ENCODE data around the gene KMT2A. TPM values are rescaled to one million over a fixed set of nuclear protein-coding genes. Genes with fewer than 3 reads are reported as not detected.

The KMT2A gene
- total and polyA plus RNA-seq, 10 of the 15 experiments (the other 5 are each of a cell fraction or from before 2014, with no cell fraction given): 6.1 to 56.9 (median 25.4) TPM

- Histone ChIP-seq H3K4me2 (ENCODE audit: control insufficient read depth, insufficient read depth) (no peak overlapping the region), H3K9ac (ENCODE audit: control insufficient read depth, insufficient read depth, low read length) (no peak overlapping the region), H2AFZ (ENCODE audit: control insufficient read depth, low read depth, low read length) (no peak overlapping the region), H3K4me3 (no peak overlapping the region), H3K27ac (ENCODE audit: control insufficient read depth, insufficient read depth) (no peak overlapping the region), H3K9me3 (replicated peaks; ENCODE audit: control insufficient read depth, insufficient read depth, low read length) (no peaks in the 10 kb centered on the region), H4K20me1 (ENCODE audit: control insufficient read depth, insufficient read depth) (no peaks in the 10 kb centered on the region), H3K36me3 (ENCODE audit: control insufficient read depth in 2 of 2, insufficient read depth in 2 of 2, low read length in 1 of 2) (peaks cover 0 to 6% of the 10 kb centered on the region in 2 experiments; a peak in 1 of 4 replicates), H3K79me2 (ENCODE audit: control insufficient read depth, insufficient read depth, low read length) (peaks cover 63% of the 10 kb centered on the region), H3K4me1 (ENCODE audit: control insufficient read depth, insufficient read depth, low read length) (peaks cover 17% of the 10 kb centered on the region), H3K27me3 (replicated peaks in 1 of 2; ENCODE audit: control insufficient read depth in 2 of 2, insufficient read depth in 2 of 2, low read length in 1 of 2) (no peaks in the 10 kb centered on the region)
- WGBS (ENCODE audit: insufficient coverage, insufficient replicate concordance, low lambda C conversion rate, missing lambda C conversion rate): 100% methylated on average over 1 of the region's 1 CpG
- FAIRE-seq (no peak), DNase-seq (ENCODE audit: low read depth, low spot score) (no peak), ATAC-seq (no peak)
- SMC1A ChIA-PET (ENCODE audit: uncharacterized antibody, unreplicated experiment): interaction anchor here (1.3 kb wide), 1 partner anchor 32 kb away, joined by 4 read pairs; no protein-coding TSS in a partner anchor
- TF ChIP-seq NBN (IDR thresholded peaks at IDR 0.05) (no peak), CTCF (IDR thresholded peaks at IDR 0.05 in 2 of 3, conservative IDR thresholded peaks at IDR 0.05 in 1 of 3; ENCODE audit: control insufficient read depth in 2 of 3, extremely low read depth in 1 of 3, insufficient read depth in 1 of 3, low read depth in 3 of 3, low read length in 3 of 3) (no peak), MEF2A (IDR thresholded peaks at IDR 0.05; ENCODE audit: insufficient read depth, low read depth, low read length) (no peak), RELB (IDR thresholded peaks at IDR 0.05; ENCODE audit: low read depth) (no peak), RCOR1 (conservative IDR thresholded peaks at IDR 0.05; ENCODE audit: low read depth, low read length) (no peak), ESRRA (IDR thresholded peaks at IDR 0.05; ENCODE audit: low read length) (no peak)
- TF ChIP-seq, protein P1, sequence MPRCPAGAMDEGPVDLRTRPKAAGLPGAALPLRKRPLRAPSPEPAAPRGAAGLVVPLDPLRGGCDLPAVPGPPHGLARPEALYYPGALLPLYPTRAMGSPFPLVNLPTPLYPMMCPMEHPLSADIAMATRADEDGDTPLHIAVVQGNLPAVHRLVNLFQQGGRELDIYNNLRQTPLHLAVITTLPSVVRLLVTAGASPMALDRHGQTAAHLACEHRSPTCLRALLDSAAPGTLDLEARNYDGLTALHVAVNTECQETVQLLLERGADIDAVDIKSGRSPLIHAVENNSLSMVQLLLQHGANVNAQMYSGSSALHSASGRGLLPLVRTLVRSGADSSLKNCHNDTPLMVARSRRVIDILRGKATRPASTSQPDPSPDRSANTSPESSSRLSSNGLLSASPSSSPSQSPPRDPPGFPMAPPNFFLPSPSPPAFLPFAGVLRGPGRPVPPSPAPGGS (IDR thresholded peaks at IDR 0.05; ENCODE audit: borderline replicate concordance, insufficient read depth, low read depth, low read length, poor library complexity, severe bottlenecking): no peak
- TF ChIP-seq, protein P2, sequence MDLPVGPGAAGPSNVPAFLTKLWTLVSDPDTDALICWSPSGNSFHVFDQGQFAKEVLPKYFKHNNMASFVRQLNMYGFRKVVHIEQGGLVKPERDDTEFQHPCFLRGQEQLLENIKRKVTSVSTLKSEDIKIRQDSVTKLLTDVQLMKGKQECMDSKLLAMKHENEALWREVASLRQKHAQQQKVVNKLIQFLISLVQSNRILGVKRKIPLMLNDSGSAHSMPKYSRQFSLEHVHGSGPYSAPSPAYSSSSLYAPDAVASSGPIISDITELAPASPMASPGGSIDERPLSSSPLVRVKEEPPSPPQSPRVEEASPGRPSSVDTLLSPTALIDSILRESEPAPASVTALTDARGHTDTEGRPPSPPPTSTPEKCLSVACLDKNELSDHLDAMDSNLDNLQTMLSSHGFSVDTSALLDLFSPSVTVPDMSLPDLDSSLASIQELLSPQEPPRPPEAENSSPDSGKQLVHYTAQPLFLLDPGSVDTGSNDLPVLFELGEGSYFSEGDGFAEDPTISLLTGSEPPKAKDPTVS (IDR thresholded peaks at IDR 0.05; ENCODE audit: low read depth, low read length): no peak
- POLR2A ChIA-PET: interaction anchor here (0.9 to 1.1 kb wide), 2 partner anchors 12 to 48 kb away, joined by 4 to 5 read pairs; partner anchors contain the start of gene ATP5MG
- CTCF ChIA-PET: no interaction called here
- in situ Hi-C loops (cut with MboI): no loop called here
- intact Hi-C loops (cut with micrococcal nuclease; ENCODE audit: unreplicated experiment): no loop called here
- no TSS peak for BruUV-seq (replicated peaks)
- RAD21 ChIA-PET (ENCODE audit: unreplicated experiment): no interaction called here
Observed at GRCh38 chr11:118450451-118450850, 14.2 kb downstream of the KMT2A start.
